Measurements from ENCODE around the gene HHLA2. TPM values are rescaled to one million over a fixed set of nuclear protein-coding genes. Genes with fewer than 3 reads are reported as not detected.

Gene HHLA2
- total and polyA plus RNA-seq, 2 of the 8 experiments (the other 6 are each of a cell fraction or from before 2014, with no cell fraction given), result not detected

DNA sequence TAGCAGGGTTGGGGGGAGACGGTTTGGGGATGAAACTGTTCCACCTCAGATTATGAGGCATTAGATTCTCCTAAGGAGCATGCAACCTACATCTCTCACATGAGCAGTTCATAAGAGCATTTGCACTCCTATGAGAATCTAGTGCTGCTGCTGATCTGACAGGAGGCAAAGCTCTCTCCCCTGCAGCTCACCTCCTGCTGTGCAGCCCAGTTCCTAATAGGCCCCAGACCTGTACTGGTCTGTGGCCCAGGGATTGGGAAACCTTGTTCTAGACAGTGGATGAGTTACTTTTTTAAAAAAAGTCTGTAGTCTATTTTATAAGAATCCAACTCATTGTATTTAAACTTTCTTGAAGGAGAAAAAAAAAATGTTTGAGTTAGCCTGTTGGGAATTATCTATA lies 100.0 kb downstream of the HHLA2 start (continued):
- TF ChIP-seq TCF12 (IDR thresholded peaks at IDR 0.05; ENCODE audit: low read depth, low read length), result no peak
- no peak for TF ChIP-seq TAF7 (optimal IDR thresholded peaks at IDR 0.05; ENCODE audit: borderline replicate concordance, low read depth, low read length)
- no peak for TF ChIP-seq TEAD4 (IDR thresholded peaks at IDR 0.05; ENCODE audit: low read depth, low read length)
